Activated CD4-positive, alpha-beta T cell treated with anti-CD3 and anti-CD28 coated beads for 4 hours (primary cell): ENCODE data around the gene LDB1.

Source experiments
- DNase-seq, 2 donors: peaks; one replicate each; pipeline ENCODE4 v3.0.0-alpha.2; 2020

LDB1 gene

DNA sequence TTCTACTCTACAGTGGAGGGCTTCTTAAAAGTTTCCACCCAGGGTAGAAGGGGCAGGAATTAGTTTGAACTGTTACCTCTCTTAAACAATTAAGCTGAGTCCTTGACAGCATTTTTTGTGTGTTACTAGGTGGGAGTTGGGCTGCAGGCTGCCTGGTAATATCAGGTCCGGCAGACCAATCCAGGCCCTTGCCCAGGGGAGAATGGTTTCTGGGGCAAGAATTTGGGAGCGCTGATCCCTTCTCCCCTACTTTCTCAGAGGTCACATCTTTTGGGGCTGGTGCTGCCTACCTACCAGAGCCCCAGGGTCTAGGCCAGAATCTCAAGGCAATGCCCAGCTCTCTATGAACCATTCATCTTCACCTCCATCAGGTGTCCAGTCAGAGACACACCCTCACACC, 14.2 kb upstream of the LDB1 start:
- no peak for DNase-seq

DNA sequence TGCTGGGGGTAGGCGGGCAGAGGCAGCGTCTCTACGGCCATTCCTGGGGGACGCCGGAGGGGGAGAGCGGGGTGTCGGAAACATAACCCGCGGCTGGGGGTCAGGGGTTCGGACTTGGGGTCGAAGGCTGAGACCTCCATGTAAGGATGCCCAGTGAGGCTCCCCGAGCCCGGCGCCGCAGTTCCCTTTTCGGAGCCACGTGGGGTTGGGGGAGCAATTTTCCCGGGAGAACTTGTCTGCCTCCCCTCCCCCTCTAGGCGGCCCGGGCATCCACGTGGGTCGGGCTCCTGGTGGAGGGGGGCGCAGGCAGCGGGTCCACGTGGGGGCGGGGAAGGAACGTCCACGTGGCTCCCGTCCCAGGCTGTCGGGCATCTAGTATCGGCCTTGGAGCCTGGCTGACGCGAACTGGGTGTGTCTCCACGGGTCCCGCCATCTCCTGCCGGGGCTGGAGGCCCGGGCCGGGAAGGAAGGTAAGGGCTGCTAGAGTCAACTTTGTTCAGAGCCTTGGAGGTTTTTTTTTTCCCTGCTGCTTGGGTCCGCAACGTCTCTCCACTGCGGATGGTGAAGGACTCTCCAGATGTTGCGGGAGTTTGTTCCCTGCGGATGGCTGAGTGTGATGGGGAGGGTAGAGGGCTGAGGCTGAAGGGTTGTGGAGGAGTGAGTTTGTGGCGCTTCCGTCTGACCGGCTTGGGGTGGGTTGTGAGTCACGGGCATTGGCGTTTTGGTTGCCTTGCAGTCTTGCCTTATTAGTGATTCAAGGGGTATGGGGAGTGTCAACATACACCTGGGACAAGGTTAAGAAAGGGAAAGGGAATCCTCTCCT, 13.4 kb upstream of the LDB1 start:
- peak; percentile 71 to 81 for DNase-seq

DNA sequence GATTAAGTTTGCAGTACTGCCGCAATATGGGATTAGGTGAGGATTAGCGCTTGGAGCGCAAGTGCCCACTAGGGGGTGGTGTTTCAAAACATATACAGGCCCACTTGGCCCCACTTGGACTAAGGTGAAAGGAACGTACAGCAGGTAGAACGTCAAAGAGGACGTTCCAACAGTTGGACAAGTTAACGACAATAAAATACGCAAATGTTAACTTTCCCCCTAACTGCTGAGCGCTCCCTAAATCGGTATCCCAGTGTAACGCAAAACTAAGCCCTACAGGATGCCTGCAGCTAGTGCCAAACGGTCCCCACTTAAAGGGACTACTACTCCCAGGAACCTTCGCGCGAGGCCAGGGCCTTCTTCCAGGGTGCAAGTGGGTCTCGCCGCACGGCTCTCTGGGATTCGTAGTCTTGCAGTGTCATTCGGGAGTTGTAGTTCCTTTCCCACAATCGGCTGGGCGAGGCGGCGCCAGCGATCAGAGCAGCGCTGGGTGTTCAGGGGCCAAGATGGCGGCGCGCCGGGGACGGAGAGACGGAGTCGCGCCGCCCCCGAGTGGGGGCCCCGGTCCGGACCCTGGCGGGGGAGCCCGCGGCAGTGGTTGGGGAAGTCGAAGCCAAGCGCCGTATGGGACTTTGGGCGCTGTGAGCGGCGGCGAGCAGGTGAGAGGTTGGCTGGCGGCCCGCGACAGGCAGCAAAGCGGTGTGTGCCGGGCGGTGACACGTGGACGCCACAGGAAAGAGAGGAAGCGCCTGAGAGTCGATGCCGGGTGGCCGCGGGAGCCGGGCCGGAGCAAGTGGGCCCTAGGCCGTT, 12.6 kb upstream of the LDB1 start, which contains the start of gene PPRC1:
TSS of gene PPRC1 (plus strand) at position 478 of the 810 bp plus-strand sequence. CDS start at position 507, 29 bp downstream.
- DNase-seq: peak; percentile 97 to 98

DNA sequence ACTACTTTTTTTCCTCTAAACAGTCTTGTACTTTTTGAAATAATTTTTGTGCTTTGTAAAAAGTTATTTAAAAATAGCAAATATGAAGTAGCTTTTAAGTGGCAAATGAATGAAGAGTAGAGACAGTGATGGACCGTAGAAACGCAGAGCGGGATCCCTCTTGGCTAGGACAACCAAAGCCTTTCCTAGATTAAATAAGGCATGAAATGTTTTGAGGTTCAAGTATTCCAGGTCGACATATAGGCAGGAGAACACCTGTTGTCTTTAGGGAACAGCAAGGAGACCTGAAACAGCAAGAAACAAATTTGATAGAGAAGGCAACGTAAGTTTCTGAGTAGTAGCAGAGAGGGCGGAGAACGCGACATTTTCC, 12.0 kb upstream of the LDB1 start:
- no peak for DNase-seq

DNA sequence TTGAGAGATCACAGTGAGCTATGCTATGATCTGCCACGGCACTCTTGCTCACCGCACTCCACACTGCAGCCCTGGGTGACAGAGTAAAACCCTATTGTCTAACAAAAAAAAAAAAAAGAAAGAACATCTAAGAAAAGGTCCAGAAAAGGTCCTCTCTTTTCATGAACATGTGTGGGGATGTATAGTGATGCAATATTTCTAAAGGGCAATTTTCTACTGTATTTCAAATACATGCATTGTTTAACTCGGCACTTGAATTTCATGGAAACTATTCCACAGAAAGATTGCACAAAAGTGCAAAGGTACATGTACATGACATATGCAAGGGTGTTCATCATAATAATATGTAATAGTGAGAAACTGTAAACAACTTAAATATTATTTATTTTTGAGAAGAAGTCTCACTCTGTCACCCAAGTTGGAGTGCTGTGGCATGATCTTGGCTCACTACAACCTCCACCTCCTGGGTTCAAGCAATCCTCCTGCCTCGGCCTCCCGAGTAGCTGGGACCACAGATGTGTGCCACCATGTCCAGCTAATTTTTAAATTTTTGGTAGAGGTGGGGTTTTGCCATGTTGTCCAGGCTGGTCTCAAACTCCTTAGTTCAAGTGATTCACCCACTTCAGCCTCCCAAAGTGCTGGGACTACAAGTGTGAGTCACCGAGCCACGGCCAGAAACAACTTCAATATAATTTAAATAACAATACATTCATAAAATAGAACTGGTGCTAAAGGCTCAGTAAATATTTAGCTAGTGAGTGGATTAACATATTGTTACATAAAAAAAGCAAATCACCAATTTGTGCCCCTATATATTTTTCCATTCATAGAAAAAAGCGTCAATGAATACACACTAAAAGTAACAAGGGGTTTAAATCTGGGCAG, 11.4 kb upstream of the LDB1 start:
- DNase-seq: no peak

DNA sequence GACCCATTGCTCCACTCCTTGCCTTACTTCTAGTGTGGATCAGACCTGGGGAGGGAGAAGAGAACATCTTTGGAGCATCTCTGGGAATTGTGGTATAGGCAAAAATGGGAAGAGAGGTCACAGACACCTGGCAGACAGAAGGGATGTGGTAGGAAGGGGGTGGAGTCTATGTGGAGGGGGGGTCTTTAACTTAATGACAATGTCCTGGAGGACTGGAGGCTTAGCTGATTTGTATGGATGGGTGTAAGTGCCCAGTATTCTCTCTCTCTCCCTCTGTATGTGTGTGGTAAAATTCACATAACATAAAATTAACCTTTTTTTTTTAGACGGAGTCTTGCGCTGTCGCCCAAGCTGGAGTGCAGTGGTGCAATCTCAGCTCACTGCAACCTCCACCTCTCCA, 3.1 kb upstream of the LDB1 start:
- no peak for DNase-seq

- DNase-seq: no peak
Measured at GRCh38 chr10:102122450-102122849, 2.3 kb upstream of the LDB1 start.

- DNase-seq: no peak
Measured at GRCh38 chr10:102121739-102122372, 1.7 kb upstream of the LDB1 start.

GRCh38 chr10:102120991-102121738, 997 bp upstream of the LDB1 start:
- no peak for DNase-seq

DNA sequence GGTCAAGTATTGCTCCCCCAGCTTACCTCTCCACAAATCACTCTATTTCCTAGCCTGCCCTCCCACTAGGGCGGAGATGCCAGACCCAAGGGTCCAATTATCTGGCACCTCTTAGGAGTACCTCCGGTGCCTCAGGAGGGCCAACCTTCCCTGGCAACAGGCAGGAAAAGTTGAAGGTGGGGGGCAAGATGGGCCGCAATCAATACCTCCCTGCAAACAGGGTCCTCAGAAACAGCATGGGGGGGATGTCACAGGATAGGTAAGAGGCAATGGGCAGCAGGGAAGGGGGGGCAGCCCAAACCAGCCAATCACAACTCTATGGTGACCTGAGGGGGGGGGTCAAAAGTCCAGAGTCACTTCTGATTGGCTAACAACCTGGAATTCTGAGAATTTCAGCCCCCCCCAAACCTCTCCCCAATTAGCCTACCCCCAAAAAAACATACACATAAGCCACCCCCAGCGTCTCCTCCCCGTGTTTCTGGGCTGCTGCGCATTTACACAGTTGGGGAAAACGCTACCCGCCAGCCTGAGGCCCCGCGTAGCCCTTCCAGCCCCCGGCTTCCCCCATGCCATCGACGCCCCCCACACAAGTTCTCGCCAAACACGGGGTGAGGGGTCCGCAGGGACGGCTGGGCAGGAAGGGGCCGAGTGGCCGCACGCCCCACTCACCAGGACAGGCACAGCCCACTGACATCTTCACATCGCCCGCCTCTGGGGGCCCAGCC, 589 bp downstream of the LDB1 start:
- peak; percentile 29 to 39 for DNase-seq

DNA sequence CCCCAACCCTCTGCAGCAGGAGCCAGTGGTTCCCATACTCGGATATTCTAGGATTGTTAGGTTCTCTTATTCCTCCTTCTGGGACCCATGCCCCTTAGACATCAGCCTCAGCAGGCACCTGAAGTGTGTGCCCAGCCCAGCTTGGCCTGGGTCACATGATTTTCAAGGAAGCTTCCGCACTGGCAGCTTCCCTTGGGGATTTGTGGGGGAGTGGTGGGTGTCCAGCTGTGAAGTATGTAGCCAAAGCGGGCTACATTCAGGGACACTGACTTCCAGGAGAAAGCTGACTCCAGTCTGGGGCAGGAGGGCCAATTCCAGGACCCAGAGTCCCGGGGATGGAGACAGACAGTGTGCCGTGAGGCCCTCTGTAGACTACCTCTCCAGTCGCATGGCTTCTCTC, 1.3 kb downstream of the LDB1 start:
- DNase-seq: peak in 1 of 2 donors; percentile 11

DNA sequence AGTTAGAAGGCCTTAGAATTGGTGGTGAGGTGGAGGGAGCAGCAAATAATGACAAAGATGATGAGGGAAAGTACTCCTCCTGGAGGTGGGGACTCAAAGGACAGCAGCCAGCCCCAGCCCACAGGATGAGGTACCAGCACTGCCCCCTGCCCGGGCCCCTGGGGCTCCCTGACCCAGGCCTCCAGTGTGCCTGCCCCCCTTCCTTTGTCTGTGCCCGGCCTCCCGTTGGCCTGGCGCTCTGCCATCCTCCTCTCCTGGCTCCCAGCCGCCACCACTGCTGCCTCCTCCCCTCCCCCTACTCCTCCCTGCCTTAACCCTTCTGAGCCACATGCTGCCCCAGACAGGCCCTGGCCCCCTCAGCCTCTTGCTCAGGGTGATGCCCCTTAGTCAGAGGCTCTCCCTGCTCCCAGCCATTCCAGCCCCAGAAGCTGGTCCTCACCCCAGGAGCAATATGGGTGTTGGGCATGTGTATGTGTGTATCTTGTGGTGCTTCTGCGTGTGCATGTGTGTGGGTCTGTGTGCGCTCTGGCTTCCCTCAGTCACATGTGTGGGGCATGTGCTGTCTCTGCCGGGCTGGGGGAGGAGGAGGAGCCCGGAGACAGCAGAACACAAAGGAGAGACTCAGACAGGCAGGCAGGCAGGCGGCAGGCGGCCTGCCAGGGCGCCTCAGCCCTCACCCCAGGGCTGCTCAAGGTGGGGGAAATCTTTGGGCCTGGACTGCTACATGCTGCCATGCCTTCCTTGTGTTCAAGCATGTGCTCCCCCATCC, 2.6 kb downstream of the LDB1 start:
- peak; percentile 58 to 65 for DNase-seq

DNA sequence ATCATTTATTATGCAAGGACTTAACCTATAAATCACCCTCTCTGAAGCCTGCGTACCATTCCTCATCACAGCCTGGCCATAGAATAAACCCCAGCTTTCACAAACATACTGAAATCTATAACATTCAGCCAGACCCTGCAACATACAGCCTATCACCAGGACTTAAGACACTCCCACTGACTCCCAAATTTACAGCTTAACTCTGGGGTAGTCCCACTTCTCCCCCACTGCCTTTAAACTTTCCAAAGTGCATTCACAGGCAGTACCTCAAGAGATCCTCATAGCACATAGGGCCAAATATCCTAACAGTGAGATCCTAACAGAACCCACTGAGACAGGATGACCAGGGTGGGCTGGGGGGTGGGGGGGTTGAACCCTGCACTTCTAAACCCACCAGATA, 3.5 kb downstream of the LDB1 start:
- no peak for DNase-seq

DNA sequence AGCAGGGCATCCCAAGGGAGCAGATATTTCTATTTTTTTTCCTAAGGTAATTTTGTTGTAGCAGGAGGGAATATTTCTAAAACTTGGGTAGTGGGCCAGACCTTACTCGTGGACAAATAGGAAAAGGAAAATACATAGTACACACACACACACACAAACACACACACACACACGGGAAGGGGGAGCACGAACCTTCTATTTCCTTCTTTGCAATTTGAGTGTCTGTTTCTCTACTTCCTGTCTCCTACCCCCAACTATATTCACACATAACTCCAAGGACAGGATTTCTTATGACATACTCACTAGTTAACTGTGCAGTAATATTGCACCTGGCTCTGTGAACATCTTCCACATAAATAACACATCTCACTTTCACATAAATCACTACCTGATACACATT, 4.4 kb downstream of the LDB1 start:
- no peak for DNase-seq

DNA sequence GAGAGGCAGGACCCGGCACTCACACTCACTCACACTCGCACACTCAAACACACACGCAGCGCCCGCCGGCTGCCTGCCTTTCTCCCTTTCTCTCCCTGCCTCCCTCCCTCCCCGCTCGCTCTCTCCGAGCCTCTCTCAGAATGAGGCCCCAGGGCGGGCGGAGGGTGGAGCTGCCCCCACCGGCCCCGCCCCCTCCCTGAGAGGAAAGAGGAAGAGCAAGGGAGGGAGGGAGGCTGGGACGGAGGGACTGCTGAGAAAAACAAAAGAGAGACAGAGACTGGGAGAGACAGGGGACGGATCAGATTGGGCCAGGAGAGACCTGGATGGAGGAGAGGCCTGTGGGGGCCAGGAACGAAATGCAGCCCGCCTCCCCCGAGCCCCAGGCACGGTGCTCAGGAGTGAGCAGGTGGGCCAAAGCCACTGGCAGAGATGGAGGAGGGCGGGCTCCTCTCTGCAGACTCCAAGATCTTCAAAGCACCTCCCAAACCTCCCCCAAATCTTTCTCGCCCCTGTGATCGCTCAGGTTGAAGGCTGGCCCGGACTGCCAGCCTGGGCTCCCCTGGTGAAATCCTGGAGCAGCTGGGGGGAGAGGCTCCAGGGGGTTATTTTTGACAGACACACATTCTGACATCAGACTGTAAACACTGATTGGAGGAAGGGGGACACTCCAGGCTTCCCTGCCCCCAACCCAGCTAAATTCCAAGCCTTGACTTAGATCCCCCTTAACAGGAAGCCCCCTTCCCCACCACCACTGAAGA, 5.1 kb downstream of the LDB1 start:
- DNase-seq: peak; percentile 84 to 85

GRCh38 chr10:102113956-102114857, 6.0 kb downstream of the LDB1 start:
- no peak for DNase-seq

GRCh38 chr10:102113261-102113955, 6.8 kb downstream of the LDB1 start:
- DNase-seq: no peak
